Right lobe of liver (tissue), 4 donors: ENCODE measurements around the gene PGM1.

Source experiments
- CTCF ChIP-seq, 4 donors: fragments of 200-600 bp in 3 of 4; fragments of 450-650 bp in 1 of 4; IDR thresholded peaks; one replicate each; pipeline versions ENCODE4 v1.5.1 to v1.8.0; 2016 to 2022; ENCODE audit warnings: antibody characterized with exemption in 4 of 4, mild to moderate bottlenecking in 2 of 4
- POLR2A ChIP-seq: fragments of 450-650 bp; IDR thresholded peaks from one replicate; pipeline ENCODE4 v1.6.1; 2017; ENCODE audit warnings: antibody characterized with exemption, mild to moderate bottlenecking
- donor health status: DM: no; HTN: no; CAD: no.
- donor health status: DM: no; HTN: no; CAD: no.
- donor health status: DM: no; HTN: yes; CAD: no.

- TF ChIP-seq POLR2A = no peak
- TF ChIP-seq CTCF (IDR thresholded peaks at IDR 0.05) = no peak
Observed at GRCh38 chr1:63638875-63639274, 45.7 kb downstream of the PGM1 start.
